Measurements from ENCODE around the gene ENG. TPM values are rescaled to one million over a fixed set of nuclear protein-coding genes. Genes with fewer than 3 reads are reported as not detected.

Gene ENG
- total RNA-seq, 1 donor from 2014 or later = not detected

DNA sequence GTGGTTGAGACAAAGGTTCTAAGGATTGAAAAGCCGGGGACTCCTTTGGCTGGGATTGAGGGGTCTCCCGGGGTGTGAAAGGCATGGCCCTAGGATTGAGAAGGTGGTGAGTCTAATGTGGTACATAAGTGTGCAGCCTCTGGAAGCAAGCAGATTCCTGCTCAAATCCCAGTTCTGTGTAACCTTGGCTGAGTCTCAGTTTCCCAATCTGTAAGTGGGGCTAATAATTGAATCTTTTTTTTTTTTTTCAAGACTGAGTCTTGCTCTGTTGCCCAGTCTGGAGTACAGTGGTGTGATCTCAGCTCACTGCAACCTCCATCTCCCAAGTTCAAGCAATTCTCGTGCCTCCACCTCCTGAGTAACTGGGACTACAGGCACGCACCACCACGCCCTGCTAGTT lies 81.9 kb downstream of the ENG start:
- no peak overlapping the region for H3K4me3 ChIP-seq
- H3K27ac Mint-ChIP-seq = no peak overlapping the region
- H3K79me2 ChIP-seq (ENCODE audit: low read depth) = no peaks in the 10 kb centered on the region

DNA sequence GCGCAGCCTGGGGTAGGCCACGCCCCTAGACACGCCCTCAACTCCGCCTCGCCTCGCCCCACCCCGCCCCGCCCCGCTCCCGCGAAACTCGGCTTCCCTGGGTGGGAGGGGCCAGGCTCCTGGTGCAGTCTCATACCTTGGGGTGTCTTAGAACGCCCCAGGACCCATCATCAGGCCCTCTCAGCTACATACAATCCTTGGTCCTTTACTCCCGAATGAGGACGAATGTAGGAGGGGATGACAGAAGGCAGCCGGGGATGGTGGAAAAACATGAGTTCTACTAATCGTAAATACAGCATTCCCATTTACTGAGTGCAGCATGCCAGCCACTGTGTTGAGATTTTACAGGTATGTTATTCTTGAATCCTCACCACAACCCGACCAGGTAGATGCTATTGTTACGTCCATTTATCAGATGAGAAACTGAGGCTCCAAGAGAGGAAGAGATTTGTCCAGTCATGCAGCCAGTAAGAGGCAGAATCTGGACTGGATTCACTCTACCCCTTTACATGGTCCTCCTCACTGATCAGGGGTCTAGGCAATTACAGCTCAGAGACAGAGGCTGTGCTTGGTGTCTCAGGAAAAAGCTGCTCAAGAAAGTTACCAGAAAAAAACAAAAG lies 82.8 kb downstream of the ENG start:
- Histone ChIP-seq H3K4me1 (peaks cover 9% of the 10 kb centered on the region), H3K27me3 (peaks cover 8% of the 10 kb centered on the region), H3K9ac (no peak overlapping the region), H3K4me2 (peak overlapping the region; percentile 69), H3K9me3 (ENCODE audit: low read depth) (no peaks in the 10 kb centered on the region), H2AFZ (replicated peaks) (peak overlapping the region; percentile 66), H4K20me1 (ENCODE audit: low read depth) (no peaks in the 10 kb centered on the region), H3K27ac (no peak overlapping the region), H3K79me2 (ENCODE audit: low read depth) (no peaks in the 10 kb centered on the region), H3K4me3 (peak overlapping the region; percentile 38), H3F3A (ENCODE audit: low read depth) (peaks cover 22% of the 10 kb centered on the region), H3K36me3 (no peaks in the 10 kb centered on the region)
- no peak for DNase-seq (ENCODE audit: low spot score)
- peaks cover 14% of the 10 kb centered on the region for H3K27me3 Mint-ChIP-seq (ENCODE audit: insufficient read depth, low read depth)
- no peak overlapping the region for H3K27ac Mint-ChIP-seq
- no peaks in the 10 kb centered on the region for H3K36me3 Mint-ChIP-seq
- peak overlapping the region; percentile 83 for H3K4me3 Mint-ChIP-seq
- H3K4me1 Mint-ChIP-seq = peaks cover 39% of the 10 kb centered on the region
- TF ChIP-seq, protein P1, sequence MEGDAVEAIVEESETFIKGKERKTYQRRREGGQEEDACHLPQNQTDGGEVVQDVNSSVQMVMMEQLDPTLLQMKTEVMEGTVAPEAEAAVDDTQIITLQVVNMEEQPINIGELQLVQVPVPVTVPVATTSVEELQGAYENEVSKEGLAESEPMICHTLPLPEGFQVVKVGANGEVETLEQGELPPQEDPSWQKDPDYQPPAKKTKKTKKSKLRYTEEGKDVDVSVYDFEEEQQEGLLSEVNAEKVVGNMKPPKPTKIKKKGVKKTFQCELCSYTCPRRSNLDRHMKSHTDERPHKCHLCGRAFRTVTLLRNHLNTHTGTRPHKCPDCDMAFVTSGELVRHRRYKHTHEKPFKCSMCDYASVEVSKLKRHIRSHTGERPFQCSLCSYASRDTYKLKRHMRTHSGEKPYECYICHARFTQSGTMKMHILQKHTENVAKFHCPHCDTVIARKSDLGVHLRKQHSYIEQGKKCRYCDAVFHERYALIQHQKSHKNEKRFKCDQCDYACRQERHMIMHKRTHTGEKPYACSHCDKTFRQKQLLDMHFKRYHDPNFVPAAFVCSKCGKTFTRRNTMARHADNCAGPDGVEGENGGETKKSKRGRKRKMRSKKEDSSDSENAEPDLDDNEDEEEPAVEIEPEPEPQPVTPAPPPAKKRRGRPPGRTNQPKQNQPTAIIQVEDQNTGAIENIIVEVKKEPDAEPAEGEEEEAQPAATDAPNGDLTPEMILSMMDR (IDR thresholded peaks at IDR 0.05) = no peak
- TF ChIP-seq EZH2phosphoT487 (IDR thresholded peaks at IDR 0.05) = no peak
- no peak for TF ChIP-seq EZH2 (IDR thresholded peaks at IDR 0.05)
- no peaks in the 10 kb centered on the region for H3K9me3 Mint-ChIP-seq

More for the DNA sequence above, 81.9 kb downstream of the ENG start:
- no peak overlapping the region for H3K4me2 ChIP-seq
- H3K27me3 Mint-ChIP-seq (ENCODE audit: insufficient read depth, low read depth) = peaks cover 11% of the 10 kb centered on the region
- no peak for DNase-seq (ENCODE audit: low spot score)
- no peak overlapping the region for H3K9ac ChIP-seq
- H3K4me1 ChIP-seq = peaks cover 10% of the 10 kb centered on the region
- no peak overlapping the region for H3K27ac ChIP-seq
- peaks cover 37% of the 10 kb centered on the region for H3K4me1 Mint-ChIP-seq
- no peak overlapping the region for H2AFZ ChIP-seq (replicated peaks)
- H3K9me3 Mint-ChIP-seq = no peaks in the 10 kb centered on the region
- H3K36me3 Mint-ChIP-seq = no peaks in the 10 kb centered on the region
- H3K9me3 ChIP-seq (ENCODE audit: low read depth) = no peaks in the 10 kb centered on the region
- peaks cover 8% of the 10 kb centered on the region for H3K27me3 ChIP-seq
- TF ChIP-seq EZH2phosphoT487 (IDR thresholded peaks at IDR 0.05) (no peak), EZH2 (IDR thresholded peaks at IDR 0.05) (no peak)
- TF ChIP-seq, protein P1 (IDR thresholded peaks at IDR 0.05) = no peak
- H3K36me3 ChIP-seq = no peaks in the 10 kb centered on the region
- H4K20me1 ChIP-seq (ENCODE audit: low read depth) = no peaks in the 10 kb centered on the region
- H3F3A ChIP-seq (ENCODE audit: low read depth) = peaks cover 22% of the 10 kb centered on the region
- H3K4me3 Mint-ChIP-seq = no peak overlapping the region

DNA sequence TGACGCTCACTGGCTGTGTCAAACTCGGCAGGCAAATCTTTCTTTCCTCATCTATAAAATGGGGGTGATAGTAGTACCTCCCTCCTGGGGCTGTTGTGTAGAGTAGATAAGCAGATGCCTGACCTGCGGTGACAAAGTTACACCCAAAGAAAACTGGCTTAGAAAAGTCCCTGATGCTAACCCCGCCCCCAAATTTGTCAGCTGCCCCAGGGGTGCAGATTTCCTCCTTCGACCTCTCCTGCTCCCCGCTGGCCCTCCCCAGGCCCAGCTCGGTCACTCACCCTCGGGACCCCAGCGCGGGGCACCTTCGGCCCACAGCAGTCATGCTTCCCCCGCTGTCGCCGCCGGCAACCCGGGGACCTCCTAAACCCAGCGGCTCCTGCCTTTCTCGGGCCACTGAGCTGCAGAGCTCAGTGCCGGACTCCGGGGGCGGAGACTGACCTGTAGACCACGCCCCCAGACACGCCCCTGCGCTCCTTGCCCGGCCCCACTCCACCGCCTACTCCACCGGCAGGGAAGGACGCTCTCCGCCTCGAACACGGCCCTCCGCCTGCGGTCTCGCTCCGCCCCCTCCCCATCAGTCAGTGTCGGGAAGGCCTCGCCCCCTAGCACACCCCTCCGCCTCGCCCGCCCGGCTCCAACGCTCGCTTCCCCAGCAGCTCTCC lies 83.4 kb downstream of the ENG start:
- Histone ChIP-seq H3K4me2 (peak overlapping the region; percentile 74), H3K79me2 (ENCODE audit: low read depth) (no peaks in the 10 kb centered on the region), H3K27ac (no peak overlapping the region), H4K20me1 (ENCODE audit: low read depth) (no peaks in the 10 kb centered on the region), H3K36me3 (no peaks in the 10 kb centered on the region), H3F3A (ENCODE audit: low read depth) (peaks cover 20% of the 10 kb centered on the region), H3K9me3 (ENCODE audit: low read depth) (no peaks in the 10 kb centered on the region), H3K4me3 (peak overlapping the region; percentile 44), H2AFZ (replicated peaks) (peak overlapping the region; percentile 44), H3K4me1 (peaks cover 4% of the 10 kb centered on the region), H3K27me3 (peaks cover 8% of the 10 kb centered on the region), H3K9ac (no peak overlapping the region)
- TF ChIP-seq EZH2 (IDR thresholded peaks at IDR 0.05) = no peak
- TF ChIP-seq EZH2phosphoT487 (IDR thresholded peaks at IDR 0.05) = no peak
- TF ChIP-seq, protein P1 (IDR thresholded peaks at IDR 0.05) = no peak
- H3K9me3 Mint-ChIP-seq = no peaks in the 10 kb centered on the region
- peak overlapping the region; percentile 83 for H3K4me3 Mint-ChIP-seq
- H3K27me3 Mint-ChIP-seq (ENCODE audit: insufficient read depth, low read depth) = peaks cover 16% of the 10 kb centered on the region
- H3K4me1 Mint-ChIP-seq = peaks cover 32% of the 10 kb centered on the region
- H3K36me3 Mint-ChIP-seq = no peaks in the 10 kb centered on the region
- H3K27ac Mint-ChIP-seq = no peak overlapping the region
- peak; percentile 99 for DNase-seq (ENCODE audit: low spot score)

Measured in neural progenitor cell (in vitro differentiated cells).